NK-92 (cell line): ENCODE measurements around the gene MTCH2.
"Not testable (repeated sequence)": the region's sequence is repeated elsewhere in the genome, so short reads cannot be mapped to it uniquely, and the experiment has no call there.

Experiments used
- DNase-seq: peaks from one replicate; lab custom pipeline; 2025; ENCODE audit not compliant: unreplicated experiment; lab: John Stamatoyannopoulos, UW

MTCH2 gene

DNA sequence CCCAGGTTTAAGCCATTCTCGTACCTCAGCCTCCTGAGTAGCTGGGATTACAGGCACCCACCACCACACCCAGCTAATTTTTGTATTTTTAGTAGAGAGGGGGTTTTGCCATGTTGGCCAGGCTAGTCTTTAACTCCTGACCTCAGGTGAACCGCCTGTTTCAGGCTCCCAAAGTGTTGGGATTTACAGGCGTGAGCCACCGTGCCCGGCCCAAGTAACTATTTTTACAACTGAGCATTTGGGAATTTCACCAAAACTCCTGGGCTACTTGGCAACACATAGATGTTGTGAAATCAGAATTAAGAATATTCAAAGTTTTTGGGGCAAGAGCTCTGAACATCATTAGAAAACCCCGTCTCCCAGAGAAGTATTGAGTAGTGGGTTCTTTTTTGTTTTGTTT lies 1.9 kb downstream of the MTCH2 start:
- DNase-seq = not testable (repeated sequence)

- not testable (repeated sequence) for DNase-seq
Measured at GRCh38 chr11:47636331-47636730, 6.0 kb downstream of the MTCH2 start.

DNA sequence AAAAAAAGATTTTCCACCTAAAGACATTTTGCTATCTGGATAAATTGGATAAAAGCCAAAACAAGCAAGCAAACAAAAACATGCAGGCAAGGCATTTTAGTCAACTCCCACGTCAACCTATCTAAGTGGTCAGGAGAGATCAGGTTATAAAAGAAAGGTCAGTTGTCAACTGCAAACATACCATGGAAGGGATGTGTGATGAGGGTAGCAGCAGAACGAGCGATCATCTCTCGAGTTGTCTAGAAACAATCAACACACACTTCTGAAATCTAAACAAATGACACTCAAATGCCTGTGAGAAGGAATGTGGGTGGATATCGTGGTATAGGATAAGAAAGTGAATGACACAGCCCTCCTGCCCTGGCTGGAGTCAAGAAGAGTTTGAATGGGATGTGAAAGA lies 10.9 kb downstream of the MTCH2 start:
- DNase-seq = no peak

DNA sequence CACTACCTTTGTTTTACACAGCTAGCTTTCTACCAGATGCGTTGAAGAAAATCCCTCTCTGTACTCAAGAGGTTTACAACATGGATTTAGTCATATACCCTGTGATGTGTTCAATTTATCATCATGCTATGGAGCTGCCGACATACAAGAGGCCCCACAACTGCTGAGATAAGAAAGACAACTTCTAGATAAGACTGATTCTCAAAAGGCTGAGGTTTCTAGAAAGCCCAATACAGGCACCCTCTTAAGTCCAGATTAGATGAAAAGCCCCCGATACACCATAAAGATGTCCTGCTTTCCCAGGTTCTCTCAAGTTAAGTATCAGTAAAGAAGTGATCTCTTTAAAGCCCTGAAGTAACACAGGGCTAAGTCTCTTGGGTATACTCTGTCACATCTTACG lies 14.3 kb downstream of the MTCH2 start:
- DNase-seq = no peak

- no peak for DNase-seq
Measured at GRCh38 chr11:47626234-47626633, 16.1 kb downstream of the MTCH2 start.

GRCh38 chr11:47620836-47621378 lies 21.5 kb downstream of the MTCH2 start:
- DNase-seq = no peak

DNA sequence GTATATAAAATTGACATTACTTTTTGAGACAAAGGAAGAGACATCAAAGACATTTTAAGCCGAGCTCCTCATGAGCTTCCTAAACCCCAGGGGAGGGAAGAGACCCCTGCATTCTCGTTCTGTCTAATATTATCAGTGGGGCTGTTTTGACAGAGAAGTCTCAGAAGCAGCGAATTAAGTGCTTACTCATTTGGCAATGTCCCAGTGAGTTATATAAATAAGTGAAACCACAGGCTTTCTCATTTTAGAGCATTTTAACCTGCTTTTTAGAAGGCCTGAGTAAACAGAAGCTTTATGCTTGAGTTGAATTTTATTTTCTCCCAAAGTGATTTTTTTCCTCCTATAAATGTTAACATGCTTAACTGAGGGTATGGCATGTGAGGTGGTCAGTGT lies 24.9 kb downstream of the MTCH2 start:
- no peak for DNase-seq

- DNase-seq = no peak
Measured at GRCh38 chr11:47616726-47617416, 25.5 kb downstream of the MTCH2 start.

- DNase-seq = no peak
Measured at GRCh38 chr11:47615249-47615648, 27.1 kb downstream of the MTCH2 start.

- DNase-seq = no peak
Measured at GRCh38 chr11:47611348-47611794, 31.0 kb downstream of the MTCH2 start.

GRCh38 chr11:47609675-47610074 lies 32.7 kb downstream of the MTCH2 start:
- no peak for DNase-seq

- DNase-seq = no peak
Measured at GRCh38 chr11:47607380-47607779, 35.0 kb downstream of the MTCH2 start.

DNA sequence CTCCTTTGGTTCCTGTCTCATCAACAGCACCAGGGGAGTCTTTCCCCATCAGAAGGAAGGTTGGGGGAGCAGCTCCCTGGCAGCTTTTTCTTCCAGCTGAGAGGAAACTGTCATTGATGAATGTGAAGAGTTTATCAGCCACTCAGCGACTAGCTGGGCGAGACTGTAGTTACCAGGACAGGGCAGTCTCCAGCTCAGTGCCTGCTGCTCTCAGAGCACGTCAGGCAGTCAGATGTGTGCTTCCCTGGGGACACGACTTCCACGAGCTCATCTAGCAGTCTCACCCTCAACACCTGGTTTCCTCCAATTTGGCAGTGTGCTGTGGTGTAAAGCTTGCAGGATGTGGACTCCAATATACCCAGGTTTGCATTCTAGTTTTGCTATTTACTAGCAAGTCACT lies 35.6 kb downstream of the MTCH2 start:
- no peak for DNase-seq

DNA sequence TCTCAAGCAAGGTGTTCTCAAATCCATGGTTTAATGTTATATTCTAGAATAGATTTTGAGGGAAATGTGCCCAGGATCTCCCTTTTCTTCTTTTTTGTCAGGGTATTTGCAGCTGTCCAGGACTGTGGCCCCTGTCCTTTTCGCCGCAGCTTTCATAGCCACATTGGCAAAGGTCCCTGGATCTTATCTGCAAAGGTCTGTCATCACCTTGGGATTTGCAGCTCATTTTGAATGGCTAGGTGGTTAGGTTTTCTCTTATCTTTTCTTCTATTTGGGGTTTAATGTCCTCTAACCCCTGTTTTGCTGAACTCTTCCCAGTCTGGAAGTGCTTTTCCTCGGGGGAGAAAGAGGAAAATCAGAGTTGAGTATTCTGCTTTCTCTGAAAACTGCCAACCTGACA lies 36.4 kb downstream of the MTCH2 start:
- no peak for DNase-seq

DNA sequence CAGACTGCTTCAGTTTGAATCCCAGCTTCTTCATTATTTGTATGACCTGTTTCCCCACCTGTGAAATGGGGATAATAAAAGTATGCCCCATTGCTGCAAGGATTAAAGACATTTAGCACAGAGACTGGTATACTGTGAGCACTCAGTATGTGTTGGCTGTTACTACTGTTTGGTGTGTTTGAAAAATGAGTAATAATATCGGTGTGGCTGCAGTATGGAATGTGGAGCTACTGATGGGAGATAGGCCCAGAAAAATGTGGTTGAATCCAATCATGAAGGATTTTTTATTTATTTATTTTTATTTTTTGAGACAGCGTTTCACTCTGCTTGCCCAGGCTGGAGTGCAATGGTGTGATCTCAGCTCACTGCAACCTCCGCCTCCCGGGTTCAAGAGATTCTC lies 39.1 kb downstream of the MTCH2 start:
- DNase-seq = no peak

- no peak for DNase-seq
Measured at GRCh38 chr11:47599902-47600301, 42.5 kb downstream of the MTCH2 start.

DNA sequence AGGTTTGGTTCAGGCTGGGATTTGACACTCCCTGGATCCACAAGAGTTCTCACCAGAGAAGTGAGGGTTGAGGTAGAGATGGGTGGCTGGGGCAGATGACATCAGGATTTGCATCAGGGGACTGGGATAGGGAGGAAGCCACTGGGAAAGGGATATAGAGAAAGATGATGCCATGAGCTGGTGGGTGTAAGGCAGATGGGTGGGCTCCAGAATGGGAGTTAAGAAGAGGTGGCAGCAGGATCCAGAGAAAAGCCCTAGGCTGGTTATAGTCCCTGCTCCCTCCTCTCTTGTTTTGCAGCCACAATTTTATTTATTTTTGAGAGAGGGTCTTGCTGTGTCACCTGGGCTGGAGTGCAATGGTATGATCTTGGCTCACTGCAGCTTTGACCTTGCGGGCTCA lies 46.4 kb downstream of the MTCH2 start:
- DNase-seq = no peak

DNA sequence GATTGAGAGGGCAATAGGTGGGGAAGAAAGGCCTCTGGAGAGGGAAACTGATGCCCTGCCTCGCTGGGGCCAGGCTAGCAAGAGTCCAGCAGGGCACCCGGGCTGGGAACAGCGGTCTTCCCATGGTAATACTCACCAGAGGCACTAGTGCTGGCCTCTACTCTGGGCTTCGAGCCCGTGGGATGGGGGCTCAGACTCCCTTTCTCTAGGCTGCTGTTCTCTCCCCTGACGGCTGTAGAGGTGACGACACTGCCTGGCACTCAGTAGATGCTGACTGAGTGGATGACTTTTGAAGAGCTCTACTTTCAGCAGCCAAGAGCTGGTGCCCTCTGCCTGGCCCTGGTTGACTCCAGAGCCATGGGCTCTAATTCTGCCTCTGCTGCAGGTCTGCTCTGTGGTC lies 47.3 kb downstream of the MTCH2 start:
- no peak for DNase-seq

GRCh38 chr11:47593934-47594855 lies 48.2 kb downstream of the MTCH2 start, which contains the start of gene C1QTNF4:
Gene C1QTNF4, minus strand, starts transcription at chr11:47594411. Its CDS starts 3,601 bp downstream, at chr11:47590810.
- DNase-seq = no peak

GRCh38 chr11:47593492-47593933 lies 48.8 kb downstream of the MTCH2 start:
- DNase-seq = no peak

- no peak for DNase-seq
Measured at GRCh38 chr11:47592970-47593369, 49.4 kb downstream of the MTCH2 start.

DNA sequence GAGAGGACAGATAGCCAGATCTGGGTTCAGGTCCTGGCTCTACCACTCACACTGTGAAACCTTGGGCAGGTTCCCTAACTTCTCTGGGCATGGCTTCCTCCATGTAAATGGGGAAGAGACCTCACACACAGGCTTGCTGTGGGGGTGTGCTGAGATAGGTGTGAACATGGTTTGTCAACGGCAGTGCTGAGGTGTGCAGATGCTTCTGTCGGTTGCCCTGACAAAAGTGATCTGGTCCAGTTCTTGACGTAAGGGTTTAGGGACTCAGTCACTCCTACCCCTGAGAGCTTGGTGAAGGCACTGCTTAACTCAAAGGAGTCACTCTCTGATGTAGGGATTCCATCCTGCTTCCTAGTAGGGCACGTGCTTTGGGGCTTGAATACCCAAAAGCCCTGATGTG lies 50.1 kb downstream of the MTCH2 start:
- DNase-seq = no peak
